HL-60 (cell line): ENCODE results near the gene CAGE1.
"Not testable (repeated sequence)": the region's sequence is repeated elsewhere in the genome, so short reads cannot be mapped to it uniquely, and the experiment has no call there.

Experiments
- DNase-seq, 2 experiments: peaks; one replicate each; pipeline ENCODE4 v3.0.0-alpha.2; 2010 to 2020; ENCODE audit warnings: low read depth in 1 of 2, low spot score in 1 of 2
- H3K27ac ChIP-seq: fragments of 250-450 bp; sonication (Bioruptor Pico); replicated peaks from 2 replicates; pipeline ENCODE4 v1.5.1; 2020; ENCODE audit warnings: mild to moderate bottlenecking, moderate library complexity
- H3K27me3 ChIP-seq: fragments of 250-450 bp; sonication (Bioruptor Pico); 2 replicates; pipeline ENCODE4 v1.5.1; 2021; ENCODE audit warnings: mild to moderate bottlenecking, moderate library complexity; ENCODE audit not compliant: insufficient read depth, poor library complexity, severe bottlenecking
- H3K4me3 ChIP-seq: replicated peaks from 2 replicates; pipeline ENCODE4 v1.5.1; 2011; ENCODE audit warnings: mild to moderate bottlenecking, control low read depth, low read length; ENCODE audit not compliant: insufficient read depth
- GABPA ChIP-seq: IDR thresholded peaks from 2 replicates; pipeline ENCODE4 v1.6.1; 2012; ENCODE audit warnings: low read depth
- POLR2AphosphoS5 ChIP-seq: IDR thresholded peaks from 2 replicates; pipeline ENCODE4 v1.6.1; 2012; ENCODE audit warnings: low read depth
- SPI1 ChIP-seq: IDR thresholded peaks from 2 replicates; pipeline ENCODE4 v1.6.1; 2012; ENCODE audit warnings: low read depth, mild to moderate bottlenecking, borderline replicate concordance
- TF ChIP-seq, protein P1 (sequence below): IDR thresholded peaks from one replicate; pipeline ENCODE4 v1.5.1; 2011; ENCODE audit warnings: low read length, control low read depth, inconsistent platforms; ENCODE audit not compliant: insufficient read depth
- TF ChIP-seq, protein P2 (sequence below): IDR thresholded peaks from 2 replicates; pipeline ENCODE4 v1.6.1; 2012; ENCODE audit warnings: low read depth; ENCODE audit not compliant: insufficient replicate concordance

The CAGE1 gene

DNA sequence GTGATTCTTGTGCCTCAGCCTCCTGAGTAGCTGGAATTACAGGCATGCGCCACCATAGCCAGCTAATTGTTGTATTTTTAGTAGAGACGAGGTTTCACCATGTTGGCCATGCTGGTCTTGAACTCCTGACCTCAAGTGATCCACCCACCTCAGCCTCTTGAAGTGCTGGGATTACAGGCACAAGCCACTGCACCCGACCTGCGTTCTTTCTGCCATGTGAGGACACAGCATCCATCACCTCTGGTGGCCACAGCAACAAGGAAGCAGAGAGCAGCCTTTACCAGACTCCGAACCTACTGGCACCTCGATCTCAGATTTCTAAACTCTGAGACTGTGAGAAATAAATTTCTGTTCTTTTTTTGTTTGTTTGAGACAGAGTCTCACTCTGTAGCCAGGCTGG, 67.7 kb downstream of the CAGE1 start:
- not testable (repeated sequence) for DNase-seq, H3K4me3 ChIP-seq

DNA sequence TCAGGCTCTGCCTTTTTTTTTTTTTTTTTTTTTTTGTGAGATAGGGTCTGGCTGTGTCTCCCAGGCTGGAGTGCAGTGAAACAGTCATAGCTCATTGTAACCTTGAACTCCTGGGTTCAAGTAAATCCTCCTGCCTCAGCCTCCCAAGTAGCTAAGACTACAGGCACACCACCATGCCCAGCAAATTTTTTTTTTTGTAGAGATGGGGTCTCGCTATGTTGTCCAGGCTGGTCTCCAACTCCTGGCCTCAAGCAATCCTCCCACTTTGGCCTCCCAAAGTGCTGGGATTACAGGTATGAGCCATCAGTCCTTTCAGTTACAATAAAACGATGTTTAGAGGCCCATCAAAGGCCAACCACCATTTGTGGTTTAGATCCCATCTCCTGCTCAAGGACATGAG, 70.1 kb downstream of the CAGE1 start:
- not testable (repeated sequence) for H3K27ac ChIP-seq, H3K4me3 ChIP-seq, H3K27me3 ChIP-seq, DNase-seq

More for the DNA sequence above, 67.7 kb downstream of the CAGE1 start:
- H3K27me3 ChIP-seq, H3K27ac ChIP-seq: not testable (repeated sequence)

DNA sequence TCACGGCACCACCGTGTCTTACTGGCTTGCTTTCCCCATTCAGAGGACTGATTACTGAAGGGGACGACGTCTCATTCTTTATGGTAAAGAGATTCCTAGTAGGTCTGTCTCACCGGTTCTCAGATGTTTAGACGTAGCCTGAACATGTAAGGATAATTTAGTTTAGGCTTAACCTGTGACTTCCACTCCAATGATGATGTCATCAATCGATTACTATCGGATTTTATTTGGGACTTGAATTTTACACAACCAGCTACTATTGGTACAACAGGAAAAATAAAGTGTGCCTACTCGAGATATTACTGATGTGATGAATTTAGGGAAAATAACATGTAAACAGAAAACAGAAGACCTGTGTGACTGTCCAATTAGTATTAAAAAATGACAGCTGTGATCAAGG, 72.0 kb downstream of the CAGE1 start:
- H3K27ac ChIP-seq = no peak overlapping the region
- H3K4me3 ChIP-seq = no peak overlapping the region
- H3K27me3 ChIP-seq = no peaks in the 10 kb centered on the region
- TF ChIP-seq GABPA (no peak), SPI1 (no peak), POLR2AphosphoS5 (no peak)
- TF ChIP-seq, protein P1, sequence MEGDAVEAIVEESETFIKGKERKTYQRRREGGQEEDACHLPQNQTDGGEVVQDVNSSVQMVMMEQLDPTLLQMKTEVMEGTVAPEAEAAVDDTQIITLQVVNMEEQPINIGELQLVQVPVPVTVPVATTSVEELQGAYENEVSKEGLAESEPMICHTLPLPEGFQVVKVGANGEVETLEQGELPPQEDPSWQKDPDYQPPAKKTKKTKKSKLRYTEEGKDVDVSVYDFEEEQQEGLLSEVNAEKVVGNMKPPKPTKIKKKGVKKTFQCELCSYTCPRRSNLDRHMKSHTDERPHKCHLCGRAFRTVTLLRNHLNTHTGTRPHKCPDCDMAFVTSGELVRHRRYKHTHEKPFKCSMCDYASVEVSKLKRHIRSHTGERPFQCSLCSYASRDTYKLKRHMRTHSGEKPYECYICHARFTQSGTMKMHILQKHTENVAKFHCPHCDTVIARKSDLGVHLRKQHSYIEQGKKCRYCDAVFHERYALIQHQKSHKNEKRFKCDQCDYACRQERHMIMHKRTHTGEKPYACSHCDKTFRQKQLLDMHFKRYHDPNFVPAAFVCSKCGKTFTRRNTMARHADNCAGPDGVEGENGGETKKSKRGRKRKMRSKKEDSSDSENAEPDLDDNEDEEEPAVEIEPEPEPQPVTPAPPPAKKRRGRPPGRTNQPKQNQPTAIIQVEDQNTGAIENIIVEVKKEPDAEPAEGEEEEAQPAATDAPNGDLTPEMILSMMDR = no peak
- TF ChIP-seq, protein P2, sequence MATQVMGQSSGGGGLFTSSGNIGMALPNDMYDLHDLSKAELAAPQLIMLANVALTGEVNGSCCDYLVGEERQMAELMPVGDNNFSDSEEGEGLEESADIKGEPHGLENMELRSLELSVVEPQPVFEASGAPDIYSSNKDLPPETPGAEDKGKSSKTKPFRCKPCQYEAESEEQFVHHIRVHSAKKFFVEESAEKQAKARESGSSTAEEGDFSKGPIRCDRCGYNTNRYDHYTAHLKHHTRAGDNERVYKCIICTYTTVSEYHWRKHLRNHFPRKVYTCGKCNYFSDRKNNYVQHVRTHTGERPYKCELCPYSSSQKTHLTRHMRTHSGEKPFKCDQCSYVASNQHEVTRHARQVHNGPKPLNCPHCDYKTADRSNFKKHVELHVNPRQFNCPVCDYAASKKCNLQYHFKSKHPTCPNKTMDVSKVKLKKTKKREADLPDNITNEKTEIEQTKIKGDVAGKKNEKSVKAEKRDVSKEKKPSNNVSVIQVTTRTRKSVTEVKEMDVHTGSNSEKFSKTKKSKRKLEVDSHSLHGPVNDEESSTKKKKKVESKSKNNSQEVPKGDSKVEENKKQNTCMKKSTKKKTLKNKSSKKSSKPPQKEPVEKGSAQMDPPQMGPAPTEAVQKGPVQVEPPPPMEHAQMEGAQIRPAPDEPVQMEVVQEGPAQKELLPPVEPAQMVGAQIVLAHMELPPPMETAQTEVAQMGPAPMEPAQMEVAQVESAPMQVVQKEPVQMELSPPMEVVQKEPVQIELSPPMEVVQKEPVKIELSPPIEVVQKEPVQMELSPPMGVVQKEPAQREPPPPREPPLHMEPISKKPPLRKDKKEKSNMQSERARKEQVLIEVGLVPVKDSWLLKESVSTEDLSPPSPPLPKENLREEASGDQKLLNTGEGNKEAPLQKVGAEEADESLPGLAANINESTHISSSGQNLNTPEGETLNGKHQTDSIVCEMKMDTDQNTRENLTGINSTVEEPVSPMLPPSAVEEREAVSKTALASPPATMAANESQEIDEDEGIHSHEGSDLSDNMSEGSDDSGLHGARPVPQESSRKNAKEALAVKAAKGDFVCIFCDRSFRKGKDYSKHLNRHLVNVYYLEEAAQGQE = no peak
- DNase-seq = no peak

DNA sequence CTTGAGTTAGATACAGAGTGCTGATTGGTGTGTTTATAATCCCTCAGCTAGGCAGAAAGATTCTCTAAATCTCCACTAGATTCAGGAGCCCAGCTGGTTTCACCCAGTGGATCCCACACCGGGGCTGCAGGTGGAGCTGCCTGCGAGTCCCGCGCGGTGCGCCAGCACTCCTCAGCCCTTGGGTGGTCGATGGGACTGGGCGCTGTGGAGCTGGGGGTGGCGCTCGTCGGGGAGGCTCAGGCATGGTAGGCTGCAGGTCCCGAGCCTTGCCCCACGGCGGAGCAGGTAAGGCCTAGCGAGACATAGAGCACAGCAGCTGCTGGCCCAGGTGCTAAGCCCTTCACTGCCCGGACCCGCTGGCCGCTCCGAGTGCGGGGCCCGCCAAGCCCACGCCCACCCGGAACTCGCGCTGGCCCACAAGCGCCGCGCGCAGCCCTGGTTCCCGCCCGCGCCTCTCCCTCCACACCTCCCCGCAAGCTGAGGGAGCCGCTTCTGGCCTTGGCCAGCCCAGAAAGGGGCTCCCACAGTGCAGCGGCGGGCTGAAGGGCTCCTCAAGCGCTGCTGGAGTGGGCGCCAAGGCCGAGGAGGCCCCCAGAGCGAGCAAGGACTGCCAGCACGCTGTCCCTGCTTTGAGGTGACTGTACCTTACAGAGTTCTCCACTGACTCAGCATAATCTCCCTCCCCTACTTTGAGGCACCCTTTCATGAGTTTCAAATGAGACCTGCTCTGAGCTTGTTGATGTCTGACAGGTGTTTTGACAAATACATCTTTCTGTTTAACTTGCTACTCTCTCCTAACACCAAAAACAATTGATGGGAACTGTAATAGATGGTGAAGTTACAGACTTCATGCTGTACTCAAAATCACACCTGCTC, 72.6 kb downstream of the CAGE1 start:
- no peak for TF ChIP-seq GABPA
- TF ChIP-seq, protein P2 = no peak
- no peak for TF ChIP-seq POLR2AphosphoS5
- no peaks in the 10 kb centered on the region for H3K27me3 ChIP-seq
- H3K4me3 ChIP-seq = no peak overlapping the region
- DNase-seq = no peak
- no peak overlapping the region for H3K27ac ChIP-seq

DNA sequence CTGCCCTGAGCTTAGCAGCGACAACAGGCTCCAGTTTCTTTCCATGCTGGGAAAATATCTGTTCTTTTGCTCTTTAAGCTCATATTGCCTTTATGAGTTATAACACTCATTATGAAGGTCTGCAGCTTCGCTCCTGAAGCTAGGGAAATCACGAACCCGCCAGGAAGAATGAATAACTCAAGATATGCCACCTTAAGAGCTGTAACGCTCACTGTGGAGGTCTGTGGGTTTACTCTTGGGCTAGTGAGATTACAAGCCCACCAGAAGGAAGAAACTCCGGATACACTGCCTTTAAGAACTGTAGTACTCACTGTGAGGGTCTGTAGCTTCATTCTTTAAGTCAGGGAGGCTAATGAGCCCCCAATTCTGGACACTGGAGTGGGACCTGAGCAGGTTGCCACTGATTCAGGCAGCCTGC, 73.6 kb downstream of the CAGE1 start:
- Histone ChIP-seq H3K27ac (no peak overlapping the region), H3K27me3 (no peaks in the 10 kb centered on the region), H3K4me3 (no peak overlapping the region)
- DNase-seq = no peak
- no peak for TF ChIP-seq POLR2AphosphoS5
- TF ChIP-seq GABPA = no peak
- TF ChIP-seq, protein P2 = no peak
- TF ChIP-seq SPI1 = no peak
- TF ChIP-seq, protein P1 = no peak
